Melanocyte of skin (primary cell): ENCODE data around the gene SHISAL2B. TPM values are rescaled to one million over a fixed set of nuclear protein-coding genes. Genes with fewer than 3 reads are reported as not detected.

Experiments used
- total RNA-seq, 2 donors: library from RNA; depleted of rRNA; stranded (reverse); fragments of >200 nt; gene quantifications; 2 replicates each; pipeline ENCODE4 v1.2.3, GENCODE V29; 2012

Gene SHISAL2B
- not detected for total RNA-seq

DNA sequence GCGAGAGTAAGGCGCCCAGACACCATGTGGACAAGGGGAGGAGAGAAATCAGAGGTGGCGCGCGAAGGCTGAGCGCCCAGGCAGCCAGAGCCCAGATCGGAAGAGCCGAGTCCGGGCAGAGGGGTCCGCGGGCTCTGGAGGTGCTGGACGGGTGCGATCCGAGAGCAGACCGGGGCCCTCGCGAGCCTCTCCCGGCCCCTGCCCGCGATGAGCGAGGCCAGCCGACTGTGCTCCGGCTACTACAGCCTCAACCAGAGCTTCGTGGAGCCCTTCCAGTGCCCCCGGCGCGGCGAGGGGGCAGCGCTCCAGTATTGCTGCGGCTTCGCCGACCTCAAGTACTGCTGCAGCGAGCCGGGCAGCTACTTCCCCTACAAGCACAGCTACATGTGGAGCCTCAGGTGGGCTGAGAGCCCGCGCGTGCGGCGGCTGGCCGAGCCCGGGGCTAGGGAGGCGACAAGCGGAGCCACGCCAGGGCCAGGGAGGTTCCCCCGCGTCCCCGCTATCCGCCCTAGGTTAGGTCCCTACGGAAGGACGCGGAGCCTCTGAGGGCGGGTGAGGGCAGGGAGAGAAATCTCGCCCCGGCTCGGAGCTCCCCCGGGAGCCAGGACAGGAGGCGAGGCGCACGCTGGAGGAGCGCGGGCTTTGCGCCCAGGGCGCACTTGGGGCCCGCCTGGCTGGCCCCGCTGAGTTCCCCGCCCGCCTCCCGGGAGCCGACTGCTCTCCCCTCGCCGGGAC is at the start of gene SHISAL2B:
Gene SHISAL2B, plus strand, starts transcription at position 87 of the 735 bp plus-strand sequence. Its CDS starts 121 bp downstream, at position 208.

Other genes with a start within 250 kb of the SHISAL2B start
- gene RGS7BP, start 184.5 kb upstream of the SHISAL2B start, total RNA-seq: not detected
- gene SREK1IP1, start 78.2 kb downstream of the SHISAL2B start, total RNA-seq: 1 to 10 TPM; 4.5 to 6.0 TPM
- gene CWC27, start 78.4 kb downstream of the SHISAL2B start, total RNA-seq: 1 to 10 TPM; 8.6 to 9.3 TPM